T-cell (primary cell): ENCODE results near the gene DHRSX. TPM values are rescaled to one million over a fixed set of nuclear protein-coding genes. Genes with fewer than 3 reads are reported as not detected.

Experiments used
- ATAC-seq, 4 experiments: fragments of 200-7000 bp in 3 of 4; fragments of 150-1000 bp in 1 of 4; cut with Tn5 transposase; replicated peaks in 1 of 4; 1 replicate in 3 of 4; 2 replicates in 1 of 4; pipeline ENCODE4 v1.10.0; 2021; ENCODE audit warnings: moderate library complexity in 3 of 4, mild to moderate bottlenecking in 2 of 4, moderate number of reproducible peaks in 1 of 4
- CTCF ChIA-PET, 2 donors: fragments of 300-600 bp; sonication (Branson Sonifier 250); formaldehyde crosslinking; loops; one replicate each; lab custom pipeline; 2022; ENCODE audit warnings: antibody characterized with exemption in 2 of 2; lab: Charles Lee
- POLR2A ChIA-PET, 2 donors: fragments of 300-600 bp; sonication (Branson Sonifier 250); formaldehyde crosslinking; loops; one replicate each; lab custom pipeline; 2022; ENCODE audit warnings: antibody characterized with exemption in 2 of 2; lab: Charles Lee
- DNase-seq, 35 experiments: peaks; one replicate each; pipeline versions ENCODE4 v3.0.0 to v3.0.0-alpha.2; 2013 to 2023
- H3K27ac ChIP-seq: one replicate; pipeline ENCODE4 v1.5.1; 2013; ENCODE audit warnings: low read length
- H3K27me3 ChIP-seq, 2 experiments: replicated peaks in 1 of 2; 1 replicate in 1 of 2; 2 replicates in 1 of 2; pipeline versions ENCODE4 v1.6.1 to v1.7.0; 2013; ENCODE audit warnings: low read length in 1 of 2, mixed read lengths in 1 of 2; ENCODE audit not compliant: control insufficient read depth in 2 of 2, insufficient read depth in 2 of 2; ENCODE audit errors: extremely low read depth in 1 of 2
- H3K36me3 ChIP-seq, 2 donors: 1 replicate in 1 of 2; 2 replicates in 1 of 2; pipeline versions ENCODE4 v1.6.1 to v1.7.0; 2013; ENCODE audit warnings: low read length in 1 of 2; ENCODE audit not compliant: control insufficient read depth in 2 of 2, insufficient read depth in 1 of 2; ENCODE audit errors: extremely low read depth in 1 of 2
- H3K4me1 ChIP-seq, 2 experiments: 1 replicate in 1 of 2; 2 replicates in 1 of 2; pipeline versions ENCODE4 v1.6.1 to v1.7.0; 2013; ENCODE audit warnings: low read length in 2 of 2, mixed read lengths in 1 of 2; ENCODE audit not compliant: insufficient read depth in 2 of 2, control insufficient read depth in 1 of 2; ENCODE audit errors: extremely low read depth in 1 of 2
- H3K4me3 ChIP-seq, 2 donors: 1 replicate in 1 of 2; 2 replicates in 1 of 2; pipeline versions ENCODE4 v1.5.1 to v1.7.0; 2013; ENCODE audit warnings: mild to moderate bottlenecking in 2 of 2, low read length in 1 of 2, moderate library complexity in 1 of 2; ENCODE audit not compliant: control insufficient read depth in 1 of 2; ENCODE audit errors: extremely low read depth in 1 of 2
- H3K9me3 ChIP-seq: 2 replicates; pipeline ENCODE4 v1.7.0; 2013
- H3K27ac Mint-ChIP-seq, 2 donors: one replicate each; pipeline ENCODE4 v1.8.0; 2020 to 2021; ENCODE audit warnings: mild to moderate bottlenecking in 2 of 2, mixed read lengths in 2 of 2
- H3K27me3 Mint-ChIP-seq, 2 donors: one replicate each; pipeline ENCODE4 v1.8.0; 2021 to 2022; ENCODE audit warnings: mixed read lengths in 2 of 2
- H3K36me3 Mint-ChIP-seq: one replicate; pipeline ENCODE4 v1.8.0; 2021; ENCODE audit warnings: mixed read lengths
- H3K4me1 Mint-ChIP-seq, 3 donors: one replicate each; pipeline ENCODE4 v1.8.0; 2020 to 2022; ENCODE audit warnings: mixed read lengths in 3 of 3, mild to moderate bottlenecking in 1 of 3
- H3K4me3 Mint-ChIP-seq, 3 donors: one replicate each; pipeline ENCODE4 v1.8.0; 2020 to 2022; ENCODE audit warnings: mild to moderate bottlenecking in 3 of 3, mixed read lengths in 3 of 3, moderate library complexity in 3 of 3
- H3K9me3 Mint-ChIP-seq, 3 donors: one replicate each; pipeline ENCODE4 v1.8.0; 2020 to 2022; ENCODE audit warnings: mixed read lengths in 3 of 3
- WGBS: methylation state at CpG from one replicate; pipeline ENCODE4 v1.1.5; 2013; ENCODE audit warnings: missing lambda C conversion rate; ENCODE audit not compliant: insufficient coverage; 5-methylcytosine and 5-hydroxymethylcytosine counted together
- total RNA-seq, 35 experiments: library from RNA in 6 of 35; stranded (reverse) in 6 of 35; fragments of 120-200 nt in 1 of 35; gene quantifications; one replicate each; pipeline versions ENCODE4 v1.2.1 to v1.2.4 and lab custom pipeline; 2013 to 2026

DHRSX gene
- total RNA-seq, 5 donors from 2014 or later (not counting 1 experiment from before 2014, with no cell fraction given) = 13.2 to 20.0 (median 15.9) TPM

GRCh38 chrX:2492531-2493218 is 8.1 kb downstream of the DHRSX start:
- no peak overlapping the region for H3K4me3 ChIP-seq
- 97% methylated on average over 21 of the region's 22 CpGs for WGBS
- Mint-ChIP-seq H3K27ac (no peak overlapping the region), H3K4me3 (no peak overlapping the region), H3K4me1 (peaks cover 5 to 13% (median 6%) of the 10 kb centered on the region in 3 donors), H3K36me3 (peaks cover 31% of the 10 kb centered on the region), H3K27me3 (no peaks in the 10 kb centered on the region), H3K9me3 (no peaks in the 10 kb centered on the region)
- CTCF ChIA-PET = no interaction called here
- no peaks in the 10 kb centered on the region for H3K27me3 ChIP-seq
- H3K36me3 ChIP-seq = peaks cover 16 to 34% of the 10 kb centered on the region in 2 donors
- ATAC-seq (no peak), DNase-seq (no peak)
- H3K9me3 ChIP-seq = no peaks in the 10 kb centered on the region
- no peaks in the 10 kb centered on the region for H3K4me1 ChIP-seq
- POLR2A ChIA-PET = no interaction called here
- no peak overlapping the region for H3K27ac ChIP-seq

- CTCF ChIA-PET = no interaction called here
- no peak overlapping the region for H3K4me3 Mint-ChIP-seq
Measured at GRCh38 chrX:2490634-2491033, 10.1 kb downstream of the DHRSX start.

GRCh38 chrX:2489446-2490445 is 11.0 kb downstream of the DHRSX start:
- peaks cover 38% of the 10 kb centered on the region for H3K36me3 Mint-ChIP-seq

More at GRCh38 chrX:2490634-2491033, 10.1 kb downstream of the DHRSX start:
- Mint-ChIP-seq H3K9me3 (no peaks in the 10 kb centered on the region), H3K27ac (no peak overlapping the region), H3K4me1 (peaks cover 0 to 4% (median 3%) of the 10 kb centered on the region in 3 donors), H3K36me3 (peaks cover 38% of the 10 kb centered on the region), H3K27me3 (no peaks in the 10 kb centered on the region)
- DNase-seq (no peak), ATAC-seq (no peak)
- Histone ChIP-seq H3K4me3 (no peak overlapping the region), H3K9me3 (no peaks in the 10 kb centered on the region), H3K27me3 (no peaks in the 10 kb centered on the region), H3K4me1 (no peaks in the 10 kb centered on the region), H3K27ac (no peak overlapping the region), H3K36me3 (peaks cover 16 to 44% of the 10 kb centered on the region in 2 donors)
- 98% methylated on average over 20 of the region's 22 CpGs for WGBS
- POLR2A ChIA-PET = no interaction called here

GRCh38 chrX:2488621-2489285 is 12.0 kb downstream of the DHRSX start:
- no peaks in the 10 kb centered on the region for H3K27me3 Mint-ChIP-seq
- H3K4me1 ChIP-seq = no peaks in the 10 kb centered on the region
- H3K9me3 ChIP-seq = no peaks in the 10 kb centered on the region
- no peaks in the 10 kb centered on the region for H3K27me3 ChIP-seq
- ATAC-seq (no peak), DNase-seq (no peak)
- H3K36me3 ChIP-seq = peaks cover 16 to 44% of the 10 kb centered on the region in 2 donors
- POLR2A ChIA-PET = no interaction called here
- H3K4me3 ChIP-seq = no peak overlapping the region
- H3K4me3 Mint-ChIP-seq = no peak overlapping the region
- peaks cover 38% of the 10 kb centered on the region for H3K36me3 Mint-ChIP-seq
- CTCF ChIA-PET = no interaction called here
- no peaks in the 10 kb centered on the region for H3K9me3 Mint-ChIP-seq
- no peak overlapping the region for H3K27ac Mint-ChIP-seq
- H3K4me1 Mint-ChIP-seq = peaks cover 0 to 4% (median 2%) of the 10 kb centered on the region in 3 donors
- 98% methylated on average over 50 of the region's 50 CpGs for WGBS
- no peak overlapping the region for H3K27ac ChIP-seq

More at GRCh38 chrX:2489446-2490445, 11.0 kb downstream of the DHRSX start:
- no peaks in the 10 kb centered on the region for H3K9me3 Mint-ChIP-seq
- no peak overlapping the region for H3K27ac ChIP-seq
- H3K27ac Mint-ChIP-seq = no peak overlapping the region
- 97% methylated on average over 65 of the region's 65 CpGs for WGBS
- H3K4me3 Mint-ChIP-seq = no peak overlapping the region
- H3K27me3 ChIP-seq = no peaks in the 10 kb centered on the region
- ChIA-PET POLR2A (no interaction called here), CTCF (no interaction called here)
- no peaks in the 10 kb centered on the region for H3K4me1 ChIP-seq
- DNase-seq = no peak
- H3K9me3 ChIP-seq = no peaks in the 10 kb centered on the region
- peaks cover 16 to 44% of the 10 kb centered on the region in 2 donors for H3K36me3 ChIP-seq
- H3K4me3 ChIP-seq = no peak overlapping the region
- ATAC-seq = no peak
- peaks cover 0 to 4% (median 2%) of the 10 kb centered on the region in 3 donors for H3K4me1 Mint-ChIP-seq
- no peaks in the 10 kb centered on the region for H3K27me3 Mint-ChIP-seq

- Histone ChIP-seq H3K4me1 (no peaks in the 10 kb centered on the region), H3K4me3 (no peak overlapping the region), H3K27ac (no peak overlapping the region), H3K9me3 (no peaks in the 10 kb centered on the region), H3K27me3 (no peaks in the 10 kb centered on the region), H3K36me3 (peaks cover 16 to 44% of the 10 kb centered on the region in 2 donors)
- H3K4me1 Mint-ChIP-seq = peaks cover 2 to 4% (median 2%) of the 10 kb centered on the region in 3 donors
- ChIA-PET POLR2A (no interaction called here), CTCF (no interaction called here)
- DNase-seq = no peak
- no peak overlapping the region for H3K4me3 Mint-ChIP-seq
- H3K36me3 Mint-ChIP-seq = peaks cover 37% of the 10 kb centered on the region
- H3K9me3 Mint-ChIP-seq = no peaks in the 10 kb centered on the region
- ATAC-seq = no peak
- no peak overlapping the region for H3K27ac Mint-ChIP-seq
- WGBS = 94% methylated on average over 16 of the region's 16 CpGs
- no peaks in the 10 kb centered on the region for H3K27me3 Mint-ChIP-seq
Measured at GRCh38 chrX:2487366-2487765, 13.4 kb downstream of the DHRSX start.
